Stimulated activated CD4-positive, alpha-beta T cell treated with anti-CD3 and anti-CD28 coated beads, Interleukin-12 subunit alpha, Interleukin-12 subunit beta, amount 100 ng/mL, for 24 hours (primary cell): ENCODE data around the gene MSL3B.
A peak's percentile ranks its signal among the peaks of the same experiment; 100 is the strongest.
"Not testable (repeated sequence)": the region's sequence is repeated elsewhere in the genome, so short reads cannot be mapped to it uniquely, and the experiment has no call there.

Source experiments
- DNase-seq, 2 experiments: peaks; one replicate each; pipeline ENCODE4 v3.0.0-alpha.2; 2020; ENCODE audit warnings: low read depth in 2 of 2

MSL3B gene

DNA sequence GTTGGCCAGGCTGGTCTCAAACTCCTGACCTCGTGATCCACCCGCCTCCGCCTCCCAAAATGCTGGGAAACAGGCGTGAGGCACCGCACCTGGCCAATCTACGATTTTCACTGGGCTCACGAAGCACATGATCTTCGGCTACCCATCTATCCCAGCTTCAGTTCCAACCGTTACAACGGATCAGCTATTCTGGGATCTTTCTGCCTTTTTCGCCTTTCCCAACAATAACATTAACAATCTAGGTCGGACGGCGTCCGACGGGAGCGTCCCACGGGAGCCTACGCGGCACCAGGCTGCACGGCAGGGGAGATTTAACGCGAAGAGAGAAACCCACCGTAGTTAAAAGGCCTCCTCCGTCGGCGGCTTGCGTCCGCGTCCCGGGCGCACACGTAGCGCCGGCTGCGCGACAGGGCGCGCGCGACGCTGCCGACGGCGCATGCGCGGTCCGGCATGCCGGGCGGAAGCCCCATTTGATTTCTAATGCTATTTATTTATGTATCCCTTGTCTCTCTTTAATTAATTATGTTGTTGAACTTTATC is at the start of gene MSL3B:
TSS of gene MSL3B (minus strand) at position 394 of the 540 bp plus-strand sequence.
- DNase-seq, result peak; percentile 16 to 41

- no peak for DNase-seq
Measured at GRCh38 chr2:233917116-233917515, 48.9 kb upstream of the MSL3B start, which contains the start of gene TRPM8. TRPM8 (plus strand) TSS chr2:233917373; CDS start chr2:233926538, 9,165 bp downstream.

DNA sequence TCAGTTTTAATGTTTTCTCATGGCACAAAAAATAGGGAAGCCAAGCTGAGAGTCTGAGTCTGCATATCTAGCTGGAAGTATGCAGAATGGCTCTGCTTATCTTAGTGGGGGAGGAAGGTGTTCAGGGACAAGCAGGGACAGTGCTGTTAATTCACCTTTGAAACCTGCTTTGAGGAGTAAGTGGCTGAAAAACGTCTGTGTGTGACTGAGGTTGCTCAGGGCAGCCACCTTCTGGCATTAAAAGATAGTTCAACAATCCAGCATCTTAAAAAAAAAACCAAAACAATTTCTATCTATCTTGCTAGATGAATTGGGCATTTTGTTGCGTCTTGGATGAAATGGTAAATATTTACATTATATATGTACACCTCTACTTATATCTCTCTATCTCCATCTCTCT is 46.9 kb upstream of the MSL3B start:
- no peak for DNase-seq

DNA sequence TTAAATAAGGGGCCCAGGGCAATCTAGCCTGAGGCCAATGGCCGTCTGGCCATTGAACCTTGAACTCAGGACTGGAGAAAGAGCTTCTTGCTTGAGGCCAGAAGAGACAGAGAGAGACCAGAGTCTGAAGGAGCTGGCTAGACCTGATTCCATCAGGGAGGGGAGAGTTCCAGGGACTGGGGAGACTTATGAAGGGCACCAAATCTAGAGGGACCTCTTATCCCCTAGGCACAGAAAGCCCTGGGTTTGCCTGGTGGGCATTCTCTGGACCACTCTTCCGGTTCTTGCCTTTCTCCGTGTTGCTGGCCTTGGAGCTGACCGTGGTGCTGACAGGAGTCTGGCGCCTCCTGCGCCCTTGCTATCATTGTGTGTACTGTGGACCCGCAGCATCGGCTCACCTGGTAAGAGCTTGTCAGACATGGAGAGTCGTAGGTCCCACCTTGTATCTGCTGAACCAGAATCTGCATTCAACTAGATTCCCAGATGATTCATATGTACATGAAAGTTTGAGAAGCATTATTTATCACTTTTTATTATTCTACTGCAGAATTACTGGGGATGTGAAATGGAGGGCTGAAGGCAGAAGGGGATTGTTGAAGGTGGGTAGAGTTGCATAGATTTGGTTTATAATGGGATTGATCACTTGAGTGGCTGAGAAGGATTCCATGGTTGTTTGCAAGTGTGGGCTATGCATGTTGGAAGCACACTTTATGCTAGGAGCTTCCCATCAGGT is 44.7 kb upstream of the MSL3B start:
- DNase-seq, result peak in 1 of 2 experiments; percentile 5

DNA sequence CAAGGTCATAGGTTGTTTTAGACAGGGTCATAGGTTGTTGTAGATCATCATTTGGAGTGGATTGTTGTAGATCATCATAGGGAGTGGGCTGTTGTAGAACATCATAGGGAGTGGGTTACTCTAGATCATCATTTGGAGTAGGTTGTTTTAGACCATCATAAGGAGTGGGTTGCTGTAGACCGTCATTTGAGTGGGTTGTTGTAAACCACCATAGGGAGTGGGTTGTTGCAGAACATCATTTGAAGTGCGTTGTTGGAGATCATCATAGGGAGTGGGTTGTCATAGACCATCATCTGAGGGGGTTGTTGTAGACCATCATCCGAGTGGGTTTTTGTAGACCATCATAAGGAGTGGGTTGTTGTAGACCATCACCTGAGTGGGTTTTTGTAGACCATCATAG is 39.4 kb upstream of the MSL3B start:
- no peak for DNase-seq

DNA sequence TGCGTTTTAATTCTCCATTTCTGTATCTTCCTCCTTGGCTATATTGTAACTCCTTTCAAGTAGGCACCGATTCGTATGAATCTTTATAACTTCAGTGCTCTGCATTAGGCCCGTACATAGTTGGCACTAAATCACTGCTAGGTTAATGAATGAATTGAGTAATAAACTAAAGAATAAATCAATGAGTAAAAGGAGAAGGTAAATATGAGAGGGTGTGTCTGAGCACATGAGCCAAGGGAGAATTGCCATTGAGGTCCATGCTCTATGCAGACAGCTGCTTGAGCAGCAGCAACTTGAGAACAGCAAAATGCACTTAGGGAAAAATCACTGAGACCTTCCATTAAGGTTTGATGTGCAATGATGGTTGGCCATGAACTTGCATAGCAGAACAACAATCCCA is 37.8 kb upstream of the MSL3B start:
- no peak for DNase-seq

DNA sequence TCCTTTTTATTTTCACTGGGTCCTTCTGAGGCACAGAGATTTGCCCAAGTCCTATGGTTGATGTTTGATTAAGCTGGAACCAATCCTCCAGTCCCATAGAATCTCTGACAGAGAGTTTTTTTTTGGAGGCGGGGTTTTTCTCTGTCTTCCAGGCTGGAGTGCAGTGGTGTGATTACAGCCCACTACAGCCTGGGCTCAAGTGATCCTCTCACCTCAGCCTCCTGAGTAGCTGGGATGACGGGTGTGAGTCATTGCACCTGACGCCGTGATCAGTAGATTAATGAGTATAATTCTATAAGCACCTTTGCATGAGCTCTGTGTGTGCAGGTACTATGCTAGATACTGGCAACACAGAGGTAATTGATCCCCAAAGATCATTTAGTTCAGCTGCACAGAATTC is 33.7 kb upstream of the MSL3B start:
- no peak for DNase-seq

GRCh38 chr2:233901367-233901766 is 33.2 kb upstream of the MSL3B start:
- no peak for DNase-seq

DNA sequence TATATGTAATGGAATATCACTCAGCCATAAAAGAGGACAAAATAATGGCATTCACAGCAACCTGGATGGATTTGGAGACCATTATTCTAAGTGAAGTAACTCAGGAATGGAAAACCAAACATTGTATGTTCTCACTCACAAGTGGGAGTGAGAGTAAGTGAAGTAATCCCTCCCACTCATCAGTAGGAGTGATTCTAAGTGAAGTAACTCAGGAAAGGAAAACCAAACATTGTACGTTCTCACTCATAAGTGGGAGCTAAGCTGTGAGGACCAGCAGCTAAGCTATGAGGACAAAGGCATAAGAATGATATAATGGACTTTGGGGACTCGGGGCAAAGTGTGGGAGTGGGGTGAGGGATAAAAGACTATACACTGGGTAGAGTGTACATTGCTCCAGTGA is 28.1 kb upstream of the MSL3B start:
- not testable (repeated sequence) for DNase-seq

- no peak for DNase-seq
Measured at GRCh38 chr2:233892793-233893192, 24.6 kb upstream of the MSL3B start.

DNA sequence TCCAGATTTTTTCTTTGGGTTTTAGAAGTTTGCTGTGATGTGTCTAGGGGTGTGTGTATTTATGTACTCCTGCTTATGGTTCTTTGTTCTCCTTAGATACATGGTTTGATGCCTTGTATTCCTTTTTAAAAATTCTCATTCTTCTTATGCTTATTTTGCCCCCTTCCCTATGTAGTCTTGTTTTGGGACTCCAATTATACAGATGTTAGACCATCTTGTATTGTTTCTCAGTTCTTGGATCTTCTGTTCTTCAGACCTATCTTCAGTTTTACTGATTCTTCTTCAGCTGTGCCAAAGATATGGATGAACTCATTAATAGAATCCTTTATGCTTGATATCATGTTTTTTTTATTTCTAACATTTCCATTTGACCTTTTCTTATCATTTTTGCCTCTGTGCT is 14.2 kb upstream of the MSL3B start:
- DNase-seq, result no peak

DNA sequence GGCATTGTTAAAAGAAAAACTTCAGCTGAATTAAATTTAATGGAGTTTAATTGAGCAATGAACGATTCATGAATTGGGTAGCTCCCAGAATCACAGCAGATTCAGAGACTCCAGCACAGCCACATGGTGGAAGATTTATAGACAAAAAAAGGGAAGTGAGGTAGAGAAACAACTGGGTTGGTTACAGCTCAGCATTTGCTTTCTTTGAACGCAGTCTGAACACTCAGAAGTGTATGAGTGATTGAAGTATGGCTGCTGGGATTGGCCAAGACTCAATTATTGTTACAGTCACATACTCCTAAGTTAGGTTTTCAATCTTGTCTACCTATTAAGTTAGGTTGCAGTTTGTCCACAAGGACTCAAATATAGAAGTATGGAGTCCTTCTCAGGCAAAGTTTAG is 3.9 kb upstream of the MSL3B start:
- not testable (repeated sequence) for DNase-seq

- DNase-seq, result no peak
Measured at GRCh38 chr2:233871432-233871831, 3.2 kb upstream of the MSL3B start.

- DNase-seq, result no peak
Measured at GRCh38 chr2:233866479-233866878, 1.7 kb downstream of the MSL3B start.

DNA sequence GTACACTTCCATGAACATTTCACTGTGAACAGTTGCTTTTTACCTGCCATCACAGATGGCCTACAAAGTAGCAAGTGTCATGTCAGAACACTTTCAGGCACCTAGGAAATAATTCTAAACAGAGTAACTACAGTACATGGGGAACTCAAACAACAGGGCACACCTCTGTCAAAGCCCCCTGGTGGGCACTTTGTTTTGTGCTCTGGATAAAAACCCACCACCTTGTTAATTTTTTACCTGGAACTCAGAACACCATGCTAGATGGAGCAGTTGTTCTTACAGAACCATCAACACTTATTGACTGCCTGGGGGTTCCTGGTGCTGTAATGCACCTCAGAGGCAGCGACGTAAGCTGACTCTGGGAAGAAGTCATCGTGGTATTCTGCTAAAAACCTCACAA is 2.3 kb downstream of the MSL3B start:
- DNase-seq, result no peak

GRCh38 chr2:233862261-233862768 is 5.9 kb downstream of the MSL3B start:
- DNase-seq, result no peak

DNA sequence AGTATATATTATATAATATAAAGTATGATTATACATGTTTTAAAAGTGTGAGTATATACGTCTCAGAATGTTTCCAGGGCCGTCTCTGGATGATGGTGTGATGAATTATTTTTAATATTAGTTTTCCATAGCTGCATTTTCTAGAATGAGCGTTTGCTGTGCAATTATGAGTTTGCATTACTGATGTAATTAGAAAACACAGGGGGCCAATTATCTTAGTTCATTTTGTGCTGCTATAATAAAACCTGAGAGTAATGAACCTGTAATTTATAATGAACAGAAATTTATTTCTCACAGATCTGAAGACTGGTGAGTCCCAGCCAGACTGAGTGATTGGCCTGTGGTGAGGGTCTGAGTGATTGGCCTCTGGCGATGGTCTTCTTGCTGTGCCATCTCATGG is 9.9 kb downstream of the MSL3B start:
- no peak for DNase-seq

GRCh38 chr2:233857511-233858141 is 10.6 kb downstream of the MSL3B start:
- DNase-seq, result peak; percentile 18 to 55

GRCh38 chr2:233856184-233856583 is 12.0 kb downstream of the MSL3B start:
- DNase-seq, result no peak

DNA sequence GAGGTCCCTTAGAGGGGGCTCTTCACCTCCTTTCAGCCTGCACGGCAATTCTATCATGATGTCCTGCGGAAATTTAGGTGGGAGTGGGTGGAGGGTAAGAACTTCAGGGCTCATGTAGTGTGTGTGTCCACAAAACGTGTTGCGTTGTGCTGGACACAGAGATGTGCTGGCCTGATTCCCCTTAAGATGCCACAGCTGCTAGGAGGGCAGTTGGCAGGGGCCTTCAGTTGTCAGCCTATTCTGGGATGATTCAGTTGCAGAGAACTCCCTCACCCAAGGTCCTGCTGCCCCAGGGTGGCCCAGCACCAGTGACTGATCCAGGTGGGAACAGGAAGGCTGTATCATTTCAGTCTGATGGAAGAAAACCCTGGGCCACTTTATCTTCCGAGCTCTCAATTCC is 12.8 kb downstream of the MSL3B start:
- no peak for DNase-seq

GRCh38 chr2:233854241-233854981 is 13.8 kb downstream of the MSL3B start, which contains the start of gene HJURP:
HJURP (minus strand) TSS chr2:233854535; CDS start chr2:233854500, 35 bp downstream.
- peak; percentile 80 to 92 for DNase-seq

DNA sequence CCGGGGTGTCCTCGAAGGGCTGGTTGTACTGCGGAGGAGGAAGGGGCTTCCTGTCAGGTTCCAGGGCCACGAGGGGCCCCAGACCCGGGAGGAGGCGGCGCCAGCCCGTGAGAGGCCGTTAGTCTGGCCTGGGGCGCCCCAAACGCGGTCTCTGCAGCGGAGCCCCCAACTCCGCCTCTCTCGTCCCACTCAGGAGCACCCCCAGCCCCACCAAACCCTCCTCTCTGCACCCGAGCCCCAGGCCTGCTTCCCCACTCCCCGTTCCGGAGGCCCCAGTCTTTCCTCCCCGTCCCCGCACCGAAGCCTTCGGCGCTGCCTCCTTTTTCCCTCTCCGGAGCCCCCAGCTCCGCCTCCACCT is 14.3 kb downstream of the MSL3B start:
- no peak for DNase-seq
